Fibroblast of lung (primary cell): Measurements from ENCODE around the gene CRYGS. TPM values are rescaled to one million over a fixed set of nuclear protein-coding genes. Genes with fewer than 3 reads are reported as not detected.

ENCODE experiments used
- DNase-seq, 2 donors: peaks; one replicate each; pipeline versions ENCODE4 v3.0.0 to v3.0.0-alpha.2; 2010; ENCODE audit warnings: low read depth in 2 of 2
- H2AFZ ChIP-seq: 2 replicates; pipeline ENCODE4 v1.5.1; 2012; ENCODE audit warnings: low read length, control low read depth, inconsistent platforms
- H3K27ac ChIP-seq: 2 replicates; pipeline ENCODE4 v1.5.1; 2011; ENCODE audit warnings: low read length, control low read depth; ENCODE audit not compliant: insufficient read depth
- H3K27me3 ChIP-seq: 2 replicates; pipeline ENCODE4 v1.5.1; 2011; ENCODE audit warnings: mild to moderate bottlenecking, low read length; ENCODE audit not compliant: control insufficient read depth, insufficient read depth
- H3K36me3 ChIP-seq: 2 replicates; pipeline ENCODE4 v1.5.1; 2011; ENCODE audit warnings: low read length; ENCODE audit not compliant: control insufficient read depth, insufficient read depth
- H3K4me1 ChIP-seq: 2 replicates; pipeline ENCODE4 v1.5.1; 2011; ENCODE audit warnings: low read length; ENCODE audit not compliant: control insufficient read depth, insufficient read depth; ENCODE audit errors: extremely low read depth
- H3K4me2 ChIP-seq: 2 replicates; pipeline ENCODE4 v1.5.1; 2011; ENCODE audit warnings: low read length, control low read depth; ENCODE audit not compliant: insufficient read depth; ENCODE audit errors: extremely low read depth
- H3K4me3 ChIP-seq, 4 experiments: fragments of 200-600 bp in 1 of 4; sonication (generic) in 1 of 4; replicated peaks in 1 of 4; 2 replicates each; pipeline ENCODE4 v1.5.1; 2011 to 2016; ENCODE audit warnings: low read length in 4 of 4, low read depth in 3 of 4, mild to moderate bottlenecking in 3 of 4, control low read depth in 2 of 4, inconsistent platforms in 1 of 4, mixed read lengths in 1 of 4; ENCODE audit not compliant: insufficient read depth in 1 of 4; ENCODE audit errors: control extremely low read depth in 1 of 4
- H3K79me2 ChIP-seq: 2 replicates; pipeline ENCODE4 v1.5.1; 2012; ENCODE audit warnings: mild to moderate bottlenecking, low read length, inconsistent platforms; ENCODE audit not compliant: control insufficient read depth, insufficient read depth
- H3K9ac ChIP-seq: 2 replicates; pipeline ENCODE4 v1.5.1; 2011; ENCODE audit warnings: mild to moderate bottlenecking, low read length, control low read depth; ENCODE audit not compliant: insufficient read depth
- H3K9me3 ChIP-seq: 2 replicates; pipeline ENCODE4 v1.5.1; 2012; ENCODE audit warnings: low read depth, low read length; ENCODE audit not compliant: control insufficient read depth, insufficient read depth
- H4K20me1 ChIP-seq: 2 replicates; pipeline ENCODE4 v1.5.1; 2011; ENCODE audit warnings: low read length; ENCODE audit not compliant: control insufficient read depth, insufficient read depth; ENCODE audit errors: extremely low read depth
- EZH2 ChIP-seq: IDR thresholded peaks from 2 replicates; pipeline ENCODE4 v1.5.1; 2012; ENCODE audit warnings: low read length, control low read depth, mild to moderate bottlenecking; ENCODE audit errors: missing control alignments
- polyA plus RNA-seq, 2 donors: library from polyadenylated mRNA; depleted of rRNA in 1 of 2; stranded (reverse) in 1 of 2; unstranded in 1 of 2; fragments of >200 nt; gene quantifications; 2 replicates each; pipeline ENCODE4 v1.2.1, GENCODE V29; 2011 to 2012; ENCODE audit warnings: missing spikeins in 1 of 2
- total RNA-seq: library from RNA; depleted of rRNA; stranded (reverse); fragments of >200 nt; gene quantifications from 2 replicates; pipeline ENCODE4 v1.2.1, GENCODE V29; 2014
- TF ChIP-seq, protein P1 (sequence below), 2 donors: IDR thresholded peaks in 1 of 2; conservative IDR thresholded peaks in 1 of 2; 1 replicate in 1 of 2; 2 replicates in 1 of 2; pipeline ENCODE4 v1.5.1; 2011 to 2012; ENCODE audit warnings: low read length in 2 of 2, control low read depth in 1 of 2, inconsistent platforms in 1 of 2, low read depth in 1 of 2, mild to moderate bottlenecking in 1 of 2

CRYGS gene
- total and polyA plus RNA-seq, 2 donors (not counting 1 experiment from before 2014, with no cell fraction given), result 0.54 to 0.99 TPM

GRCh38 chr3:186552408-186553031, 8.3 kb upstream of the CRYGS start:
- Histone ChIP-seq H3K27me3 (no peaks in the 10 kb centered on the region), H3K9me3 (no peaks in the 10 kb centered on the region), H4K20me1 (no peaks in the 10 kb centered on the region), H3K4me3 (no peak overlapping the region), H3K79me2 (no peaks in the 10 kb centered on the region), H3K4me1 (no peaks in the 10 kb centered on the region), H3K9ac (no peak overlapping the region), H3K4me2 (no peak overlapping the region), H3K27ac (no peak overlapping the region), H2AFZ (no peak overlapping the region), H3K36me3 (peaks cover 2% of the 10 kb centered on the region)
- TF ChIP-seq EZH2, result no peak
- TF ChIP-seq, protein P1, sequence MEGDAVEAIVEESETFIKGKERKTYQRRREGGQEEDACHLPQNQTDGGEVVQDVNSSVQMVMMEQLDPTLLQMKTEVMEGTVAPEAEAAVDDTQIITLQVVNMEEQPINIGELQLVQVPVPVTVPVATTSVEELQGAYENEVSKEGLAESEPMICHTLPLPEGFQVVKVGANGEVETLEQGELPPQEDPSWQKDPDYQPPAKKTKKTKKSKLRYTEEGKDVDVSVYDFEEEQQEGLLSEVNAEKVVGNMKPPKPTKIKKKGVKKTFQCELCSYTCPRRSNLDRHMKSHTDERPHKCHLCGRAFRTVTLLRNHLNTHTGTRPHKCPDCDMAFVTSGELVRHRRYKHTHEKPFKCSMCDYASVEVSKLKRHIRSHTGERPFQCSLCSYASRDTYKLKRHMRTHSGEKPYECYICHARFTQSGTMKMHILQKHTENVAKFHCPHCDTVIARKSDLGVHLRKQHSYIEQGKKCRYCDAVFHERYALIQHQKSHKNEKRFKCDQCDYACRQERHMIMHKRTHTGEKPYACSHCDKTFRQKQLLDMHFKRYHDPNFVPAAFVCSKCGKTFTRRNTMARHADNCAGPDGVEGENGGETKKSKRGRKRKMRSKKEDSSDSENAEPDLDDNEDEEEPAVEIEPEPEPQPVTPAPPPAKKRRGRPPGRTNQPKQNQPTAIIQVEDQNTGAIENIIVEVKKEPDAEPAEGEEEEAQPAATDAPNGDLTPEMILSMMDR (conservative IDR thresholded peaks at IDR 0.05 in 1 of 2, IDR thresholded peaks at IDR 0.05 in 1 of 2; ENCODE audit: low read depth in 1 of 2, low read length in 2 of 2), result no peak
- DNase-seq, result no peak

DNA sequence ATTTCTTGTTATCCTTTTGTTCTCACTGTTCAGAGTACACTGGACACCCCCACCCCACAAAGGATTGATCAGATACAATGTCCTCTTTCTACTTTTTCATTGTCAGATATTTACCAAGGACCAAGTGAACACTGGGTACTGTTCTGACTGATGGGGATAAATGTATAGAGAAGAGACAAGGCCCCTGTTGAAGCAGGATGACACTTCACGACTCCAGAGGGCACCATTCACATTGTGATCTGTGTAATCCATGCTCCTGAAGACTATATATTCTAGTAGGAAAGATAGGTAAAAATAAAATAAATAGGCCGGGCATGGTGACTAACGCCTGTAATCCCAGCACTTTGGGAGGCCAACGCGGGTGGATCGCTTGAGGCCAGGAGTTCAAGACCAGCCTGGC, 7.2 kb upstream of the CRYGS start:
- Histone ChIP-seq H3K9ac (no peak overlapping the region), H2AFZ (no peak overlapping the region), H3K27ac (no peak overlapping the region), H3K4me2 (no peak overlapping the region), H3K4me1 (no peaks in the 10 kb centered on the region), H3K27me3 (no peaks in the 10 kb centered on the region), H3K4me3 (no peak overlapping the region), H3K9me3 (no peaks in the 10 kb centered on the region), H3K79me2 (no peaks in the 10 kb centered on the region), H3K36me3 (peaks cover 2% of the 10 kb centered on the region), H4K20me1 (no peaks in the 10 kb centered on the region)
- TF ChIP-seq EZH2, result no peak
- TF ChIP-seq, protein P1 (conservative IDR thresholded peaks at IDR 0.05 in 1 of 2, IDR thresholded peaks at IDR 0.05 in 1 of 2; ENCODE audit: low read depth in 1 of 2, low read length in 2 of 2), result no peak
- no peak for DNase-seq

- no peak for DNase-seq
- Histone ChIP-seq H3K79me2 (no peaks in the 10 kb centered on the region), H3K27me3 (no peaks in the 10 kb centered on the region), H3K9ac (no peak overlapping the region), H2AFZ (no peak overlapping the region), H4K20me1 (no peaks in the 10 kb centered on the region), H3K4me2 (no peak overlapping the region), H3K36me3 (no peaks in the 10 kb centered on the region), H3K4me1 (no peaks in the 10 kb centered on the region), H3K27ac (no peak overlapping the region), H3K4me3 (no peak overlapping the region), H3K9me3 (no peaks in the 10 kb centered on the region)
- TF ChIP-seq, protein P1 (conservative IDR thresholded peaks at IDR 0.05 in 1 of 2, IDR thresholded peaks at IDR 0.05 in 1 of 2; ENCODE audit: low read depth in 1 of 2, low read length in 2 of 2), result no peak
- TF ChIP-seq EZH2, result no peak
These were observed 5.3 kb upstream of the CRYGS start for GRCh38 chr3:186549497-186549896.
